HCT116 (cell line): ENCODE data around the gene LRIG1. TPM values are rescaled to one million over a fixed set of nuclear protein-coding genes. Genes with fewer than 3 reads are reported as not detected.

ENCODE experiments used
- ATAC-seq: fragments of 200-7000 bp; cut with Tn5 transposase; 2 replicates; pipeline ENCODE4 v1.9.1; 2020; ENCODE audit warnings: mild to moderate bottlenecking, moderate library complexity
- BruUV-seq: library from RNA; stranded (reverse); fragments of 400-500 nt; replicated peaks from 2 replicates; lab custom pipeline; 2021; lab: Mats Ljungman, UMichigan
- CTCF ChIA-PET: fragments of 300-600 bp; sonication (Branson Sonifier 250); formaldehyde crosslinking; loops from one replicate; lab custom pipeline; 2021; ENCODE audit warnings: antibody characterized with exemption; lab: Charles Lee
- POLR2A ChIA-PET: fragments of 300-600, 350-600 bp; sonication (Branson Sonifier 250); formaldehyde crosslinking; loops from one replicate; lab custom pipeline; 2021; ENCODE audit warnings: antibody characterized with exemption; lab: Charles Lee
- RAD21 ChIA-PET, 2 experiments: fragments of 300-600 bp; sonication (Branson Sonifier 250); formaldehyde crosslinking; loops; one replicate each; lab custom pipeline; 2023; ENCODE audit warnings: low total read pairs in 2 of 2; ENCODE audit not compliant: uncharacterized antibody in 2 of 2, unreplicated experiment in 2 of 2, low non-redundant PET in 1 of 2; lab: Charles Lee
- DNase-seq: peaks from one replicate; pipeline ENCODE4 v3.0.0-alpha.2; 2010; ENCODE audit warnings: low read depth, low spot score
- H2AFZ ChIP-seq: fragments of 200-600 bp; shearing (Covaris generic), sonication (generic); 2 replicates; pipeline ENCODE4 v1.6.1; 2017; ENCODE audit warnings: low read depth, mixed run types, mixed read lengths, antibody characterized with exemption, low read length; ENCODE audit not compliant: poor library complexity, severe bottlenecking
- H3K27ac ChIP-seq: 2 replicates; pipeline ENCODE4 v1.5.1; 2012; ENCODE audit warnings: low read depth, low read length
- H3K27me3 ChIP-seq: fragments of 200-600 bp; sonication (generic); 2 replicates; pipeline ENCODE4 v1.6.1; 2016; ENCODE audit warnings: mixed run types, low read length, mixed read lengths; ENCODE audit not compliant: insufficient read depth
- H3K36me3 ChIP-seq, 2 experiments: fragments of 200-500 bp in 1 of 2; fragments of 200-600 bp in 1 of 2; sonication (Bioruptor generic) in 1 of 2; sonication (generic) in 1 of 2; 2 replicates each; pipeline versions ENCODE4 v1.5.1 to v1.6.1; 2014 to 2016; ENCODE audit warnings: low read length in 2 of 2, inconsistent platforms in 1 of 2, mixed read lengths in 1 of 2, mixed run types in 1 of 2; ENCODE audit not compliant: insufficient read depth in 2 of 2, control insufficient read depth in 1 of 2
- H3K4me1 ChIP-seq, 2 experiments: fragments of 200-600 bp in 1 of 2; sonication (generic) in 1 of 2; 2 replicates each; pipeline versions ENCODE4 v1.5.1 to v1.6.1; 2012 to 2017; ENCODE audit warnings: low read length in 2 of 2, inconsistent platforms in 1 of 2, mild to moderate bottlenecking in 1 of 2, mixed read lengths in 1 of 2, mixed run types in 1 of 2, moderate library complexity in 1 of 2; ENCODE audit not compliant: insufficient read depth in 2 of 2, control insufficient read depth in 1 of 2
- H3K4me2 ChIP-seq: fragments of 200-600 bp; sonication (generic); 2 replicates; pipeline ENCODE4 v1.6.1; 2017; ENCODE audit warnings: mixed run types, low read length, mixed read lengths
- H3K4me3 ChIP-seq, 2 experiments: fragments of 200-600 bp in 1 of 2; sonication (generic) in 1 of 2; replicated peaks in 1 of 2; 2 replicates each; pipeline ENCODE4 v1.5.1; 2011 to 2016; ENCODE audit warnings: low read length in 2 of 2, control low read depth in 1 of 2, low read depth in 1 of 2, mild to moderate bottlenecking in 1 of 2, mixed read lengths in 1 of 2, mixed run types in 1 of 2
- H3K79me2 ChIP-seq: fragments of 200-600 bp; sonication (generic); 2 replicates; pipeline ENCODE4 v1.6.1; 2017; ENCODE audit warnings: mild to moderate bottlenecking, mixed run types, low read length, moderate library complexity, mixed read lengths; ENCODE audit not compliant: insufficient read depth
- H3K9ac ChIP-seq: fragments of 200-600 bp; sonication (generic); 2 replicates; pipeline ENCODE4 v1.6.1; 2016; ENCODE audit warnings: low read length, mixed read lengths
- H3K9me2 ChIP-seq: fragments of 200-600 bp; sonication (generic), shearing (Covaris generic); 2 replicates; pipeline ENCODE4 v1.6.1; 2017; ENCODE audit warnings: mixed run types, mild to moderate bottlenecking, moderate library complexity; ENCODE audit not compliant: insufficient read depth
- H3K9me3 ChIP-seq, 2 experiments: fragments of 200-500 bp in 1 of 2; fragments of 200-600 bp in 1 of 2; sonication (Bioruptor generic) in 1 of 2; sonication (generic) in 1 of 2; 2 replicates each; pipeline ENCODE4 v1.6.1; 2014 to 2017; ENCODE audit warnings: low read length in 2 of 2, mixed read lengths in 2 of 2, inconsistent platforms in 1 of 2, low read depth in 1 of 2, mild to moderate bottlenecking in 1 of 2, mixed run types in 1 of 2, moderate library complexity in 1 of 2; ENCODE audit not compliant: control insufficient read depth in 1 of 2, insufficient read depth in 1 of 2
- H4K20me1 ChIP-seq: fragments of 200-600 bp; sonication (generic), shearing (Covaris generic); 2 replicates; pipeline ENCODE4 v1.6.1; 2017; ENCODE audit warnings: mixed run types, mild to moderate bottlenecking, moderate library complexity; ENCODE audit not compliant: insufficient read depth
- EZH2 ChIP-seq: fragments of 200-600 bp; sonication (generic); IDR thresholded peaks from 2 replicates; pipeline ENCODE4 v1.6.1; 2017; ENCODE audit warnings: antibody characterized with exemption, mixed run types
- FOSL1 ChIP-seq: IDR thresholded peaks from 2 replicates; pipeline ENCODE4 v1.6.1; 2012; ENCODE audit warnings: low read depth
- JUND ChIP-seq: IDR thresholded peaks from 2 replicates; pipeline ENCODE4 v1.6.1; 2012
- ZFX ChIP-seq: fragments of 450-650 bp; IDR thresholded peaks from 2 replicates; pipeline ENCODE4 v1.6.1; 2017
- intact Hi-C: fragments of 100-400 bp; cut with micrococcal nuclease; formaldehyde crosslinking; loops from 2 replicates; pipeline ENCODE4 v1.10.0; 2022
- total RNA-seq: library from RNA; stranded (reverse); gene quantifications from one replicate; pipeline ENCODE4 v1.2.1, GENCODE V29; 2021; ENCODE audit not compliant: unreplicated experiment
- TF ChIP-seq, protein P1 (sequence below), 3 experiments: fragments of 200-600 bp in 1 of 3; sonication (generic) in 1 of 3; IDR thresholded peaks in 2 of 3; conservative IDR thresholded peaks in 1 of 3; 2 replicates each; pipeline ENCODE4 v1.5.1; 2012 to 2017; ENCODE audit warnings: low read depth in 2 of 3, low read length in 2 of 3, antibody characterized with exemption in 1 of 3, borderline replicate concordance in 1 of 3, control low read depth in 1 of 3, mild to moderate bottlenecking in 1 of 3, mixed read lengths in 1 of 3, mixed run types in 1 of 3, moderate library complexity in 1 of 3; ENCODE audit not compliant: insufficient read depth in 1 of 3

The LRIG1 gene
- total RNA-seq, 1 experiment from 2014 or later: 3.1 TPM

- no peak overlapping the region for H2AFZ ChIP-seq
- ChIA-PET POLR2A (no interaction called here), RAD21 (no interaction called here), CTCF (no interaction called here)
- H4K20me1 ChIP-seq: no peaks in the 10 kb centered on the region
- H3K27me3 ChIP-seq: no peaks in the 10 kb centered on the region
- H3K4me3 ChIP-seq: no peak overlapping the region
- no peaks in the 10 kb centered on the region for H3K4me1 ChIP-seq
- H3K4me2 ChIP-seq: no peak overlapping the region
- no peak overlapping the region for H3K9ac ChIP-seq
- TF ChIP-seq EZH2: no peak
- TF ChIP-seq, protein P1, sequence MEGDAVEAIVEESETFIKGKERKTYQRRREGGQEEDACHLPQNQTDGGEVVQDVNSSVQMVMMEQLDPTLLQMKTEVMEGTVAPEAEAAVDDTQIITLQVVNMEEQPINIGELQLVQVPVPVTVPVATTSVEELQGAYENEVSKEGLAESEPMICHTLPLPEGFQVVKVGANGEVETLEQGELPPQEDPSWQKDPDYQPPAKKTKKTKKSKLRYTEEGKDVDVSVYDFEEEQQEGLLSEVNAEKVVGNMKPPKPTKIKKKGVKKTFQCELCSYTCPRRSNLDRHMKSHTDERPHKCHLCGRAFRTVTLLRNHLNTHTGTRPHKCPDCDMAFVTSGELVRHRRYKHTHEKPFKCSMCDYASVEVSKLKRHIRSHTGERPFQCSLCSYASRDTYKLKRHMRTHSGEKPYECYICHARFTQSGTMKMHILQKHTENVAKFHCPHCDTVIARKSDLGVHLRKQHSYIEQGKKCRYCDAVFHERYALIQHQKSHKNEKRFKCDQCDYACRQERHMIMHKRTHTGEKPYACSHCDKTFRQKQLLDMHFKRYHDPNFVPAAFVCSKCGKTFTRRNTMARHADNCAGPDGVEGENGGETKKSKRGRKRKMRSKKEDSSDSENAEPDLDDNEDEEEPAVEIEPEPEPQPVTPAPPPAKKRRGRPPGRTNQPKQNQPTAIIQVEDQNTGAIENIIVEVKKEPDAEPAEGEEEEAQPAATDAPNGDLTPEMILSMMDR (IDR thresholded peaks at IDR 0.05 in 2 of 3, conservative IDR thresholded peaks at IDR 0.05 in 1 of 3; ENCODE audit: borderline replicate concordance in 1 of 3, insufficient read depth in 1 of 3, low read depth in 2 of 3, low read length in 2 of 3): no peak
- no peak for TF ChIP-seq JUND
- TF ChIP-seq ZFX: no peak
- TF ChIP-seq FOSL1: no peak
- peaks cover 0 to 3% of the 10 kb centered on the region in 2 experiments; a peak in 1 of 4 replicates for H3K36me3 ChIP-seq
- no peaks in the 10 kb centered on the region for H3K9me2 ChIP-seq
- no peak for ATAC-seq
- no peak overlapping the region for H3K27ac ChIP-seq
- BruUV-seq: no TSS peak
- no peaks in the 10 kb centered on the region for H3K79me2 ChIP-seq
- no peaks in the 10 kb centered on the region for H3K9me3 ChIP-seq
- intact Hi-C loops: no loop called here
- DNase-seq: no peak
Observed at GRCh38 chr3:66386925-66387650, 113.7 kb downstream of the LRIG1 start.
